Stimulated activated CD4-positive, alpha-beta T cell treated with anti-CD3 and anti-CD28 coated beads, Interleukin-4, amount 100 ng/mL, for 4 hours (primary cell): ENCODE measurements around the gene MBD3L5.
"Not testable (repeated sequence)": the region's sequence is repeated elsewhere in the genome, so short reads cannot be mapped to it uniquely, and the experiment has no call there.

ENCODE experiments used
- DNase-seq, 2 experiments: peaks; one replicate each; pipeline ENCODE4 v3.0.0-alpha.2; 2020

Gene MBD3L5

GRCh38 chr19:7054635-7055368 is 24.4 kb downstream of the MBD3L5 start:
- not testable (repeated sequence) for DNase-seq

- not testable (repeated sequence) for DNase-seq
Measured at GRCh38 chr19:7055679-7056078, 25.3 kb downstream of the MBD3L5 start.

GRCh38 chr19:7056371-7056770 is 26.0 kb downstream of the MBD3L5 start:
- DNase-seq, result not testable (repeated sequence)

- not testable (repeated sequence) for DNase-seq
Measured at GRCh38 chr19:7058576-7058975, 28.2 kb downstream of the MBD3L5 start, which contains the start of gene MBD3L3. Gene MBD3L3 (minus strand): TSS chr19:7058676. CDS start chr19:7058605, 71 bp downstream.

DNA sequence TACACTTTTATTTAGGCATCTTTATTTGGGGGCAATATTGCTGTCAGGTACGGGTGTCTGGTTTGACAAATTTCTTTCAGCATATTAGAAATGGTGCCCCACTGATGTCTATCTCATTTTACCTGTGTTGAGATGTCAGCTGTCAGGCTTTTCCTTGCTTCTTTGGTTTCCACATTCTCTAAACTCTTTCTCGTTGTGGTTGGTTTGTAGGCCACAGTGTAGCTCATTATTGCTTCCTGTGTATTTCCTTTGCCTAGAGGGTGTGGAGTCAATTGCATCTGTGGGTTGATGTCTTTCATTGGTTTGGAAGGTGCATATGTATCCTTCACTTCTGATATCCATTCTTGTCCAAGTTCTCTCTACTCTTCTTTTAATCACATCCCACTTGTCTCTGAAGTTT is 29.6 kb downstream of the MBD3L5 start:
- DNase-seq, result not testable (repeated sequence)

DNA sequence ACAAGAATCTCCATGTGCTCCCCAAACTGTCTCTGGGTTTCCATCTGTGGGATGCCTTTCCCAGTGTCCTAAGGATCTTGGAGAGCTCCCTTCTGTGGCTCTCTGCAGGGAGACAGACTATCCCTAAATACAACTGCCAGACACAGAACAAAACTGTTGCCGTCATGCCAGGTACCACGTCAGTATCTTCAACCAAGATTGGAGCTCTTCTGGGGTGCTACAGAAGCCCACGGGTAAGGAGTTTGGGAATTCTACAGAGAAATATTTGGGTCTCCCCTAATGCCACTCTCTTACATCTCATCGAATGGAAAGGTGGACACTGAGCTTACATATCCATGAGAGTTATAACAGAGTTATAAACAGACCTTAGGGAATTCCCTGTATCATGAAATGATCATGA is 33.0 kb downstream of the MBD3L5 start:
- DNase-seq, result no peak

DNA sequence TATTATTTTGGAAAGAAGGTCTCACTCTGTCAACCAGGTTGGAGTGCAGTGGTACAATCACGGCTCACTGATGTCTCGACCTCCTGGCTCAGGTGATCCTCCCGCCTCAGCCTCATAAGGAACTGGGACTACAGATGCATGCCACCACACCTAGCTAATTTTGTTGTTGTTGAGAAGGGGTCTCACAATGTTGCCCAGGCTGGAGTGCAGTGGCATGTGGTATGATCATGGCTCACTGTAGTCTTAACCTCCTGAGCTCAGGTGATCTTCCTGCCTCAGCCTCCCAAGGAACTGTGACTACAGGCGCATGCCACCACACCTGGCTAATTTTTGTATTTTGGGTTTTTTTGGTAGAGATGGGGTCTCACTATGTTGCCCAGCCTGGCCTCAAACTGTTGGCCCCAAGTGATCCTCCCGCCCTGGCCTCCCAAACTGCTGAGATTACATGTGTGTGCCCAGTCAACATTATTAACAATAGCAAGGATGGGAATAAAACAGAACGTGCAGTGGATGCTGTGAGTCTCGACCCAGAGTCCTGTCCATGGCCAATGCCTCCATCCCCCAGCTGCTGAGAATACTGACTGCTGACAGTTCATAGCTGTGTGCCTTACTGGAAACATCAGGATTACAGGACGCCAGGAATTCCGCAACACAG is 33.5 kb downstream of the MBD3L5 start:
- no peak for DNase-seq

GRCh38 chr19:7067122-7067521 is 36.7 kb downstream of the MBD3L5 start:
- not testable (repeated sequence) for DNase-seq

DNA sequence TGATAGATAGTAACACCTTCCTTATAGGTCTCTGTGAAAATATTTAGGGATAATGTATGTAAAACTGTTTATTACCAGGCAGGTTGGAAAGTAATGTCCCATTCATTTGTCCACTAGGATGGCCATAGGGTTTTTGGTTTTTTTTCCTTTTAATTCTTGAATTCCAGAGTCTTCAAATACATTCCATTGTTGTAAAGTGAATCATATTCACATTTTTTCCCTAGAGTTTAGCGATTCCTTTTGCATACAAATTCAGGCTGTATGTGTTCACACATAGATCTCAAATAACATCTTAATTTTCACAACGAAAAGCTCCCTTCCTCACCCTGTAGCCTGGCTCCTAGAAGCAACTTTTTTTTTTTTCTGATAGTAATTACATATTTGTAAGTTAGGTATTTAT is 37.3 kb downstream of the MBD3L5 start:
- DNase-seq, result no peak

DNA sequence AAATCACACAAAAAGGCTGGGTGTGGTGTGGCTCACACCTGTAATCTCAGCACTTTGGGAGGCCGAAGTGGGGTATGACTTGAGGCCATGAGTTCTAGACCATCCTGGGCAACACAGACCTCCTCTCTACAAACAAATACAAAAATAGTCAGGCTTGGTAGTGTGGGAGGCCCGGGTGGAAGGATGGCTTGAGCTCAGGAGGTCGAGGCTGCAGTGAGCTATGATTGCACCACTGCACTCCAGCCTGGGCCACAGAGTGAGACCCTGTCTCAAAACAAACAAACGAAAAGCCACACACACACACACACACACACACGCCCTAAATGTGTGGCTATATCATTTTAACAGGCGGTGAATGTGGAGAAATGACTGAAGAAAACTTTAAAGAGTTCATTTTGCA is 38.2 kb downstream of the MBD3L5 start:
- no peak for DNase-seq

DNA sequence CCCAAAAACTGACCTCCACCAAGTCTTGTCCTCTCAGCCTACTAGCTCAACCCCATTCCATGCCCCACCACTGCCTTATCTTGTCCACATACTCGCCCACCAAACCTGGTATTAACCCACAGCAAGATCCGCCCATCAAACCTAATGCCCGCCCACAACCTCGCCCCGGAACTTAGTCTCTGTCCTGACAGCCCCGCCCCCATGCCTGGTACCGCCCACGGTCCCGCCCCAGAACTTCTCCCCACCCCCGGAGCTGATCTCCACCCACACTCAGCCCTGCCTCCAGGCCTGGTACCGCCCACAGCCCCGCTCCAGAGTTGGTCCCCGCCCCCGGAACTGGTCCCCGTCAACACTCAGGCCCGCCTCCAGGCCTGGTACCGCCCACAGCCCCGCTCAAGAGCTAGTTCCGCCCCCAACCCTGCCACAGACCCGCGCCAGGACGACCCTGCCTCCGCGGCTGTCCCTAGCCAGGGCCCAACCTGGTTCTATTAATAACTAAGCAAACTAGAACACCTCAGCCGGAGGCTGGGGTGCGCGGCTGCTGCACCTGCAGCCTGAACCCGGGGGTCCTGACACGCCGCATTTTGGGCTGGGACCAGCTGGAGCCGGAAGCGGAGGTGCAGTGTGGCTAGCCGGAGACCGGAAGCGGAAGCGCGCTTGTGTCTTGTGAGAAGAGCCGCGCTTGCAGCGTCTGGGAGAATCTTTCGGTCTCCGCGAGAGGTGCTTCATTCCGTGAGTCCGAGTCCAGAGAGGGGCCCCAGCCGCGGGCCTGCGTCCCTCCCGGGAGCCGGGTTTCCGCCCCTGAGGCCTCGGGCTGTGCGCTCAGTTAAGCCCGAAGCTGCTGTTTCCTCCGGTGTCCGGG is 38.9 kb downstream of the MBD3L5 start, which contains the start of gene ZNF557:
Gene ZNF557 (plus strand): TSS at position 662 of the 862 bp plus-strand sequence. CDS start 5,372 bp downstream, outside the sequence.
- DNase-seq, result peak; percentile 99

- DNase-seq, result no peak
Measured at GRCh38 chr19:7069904-7070226, 39.5 kb downstream of the MBD3L5 start.

- DNase-seq, result no peak
Measured at GRCh38 chr19:7072541-7072940, 42.2 kb downstream of the MBD3L5 start.

DNA sequence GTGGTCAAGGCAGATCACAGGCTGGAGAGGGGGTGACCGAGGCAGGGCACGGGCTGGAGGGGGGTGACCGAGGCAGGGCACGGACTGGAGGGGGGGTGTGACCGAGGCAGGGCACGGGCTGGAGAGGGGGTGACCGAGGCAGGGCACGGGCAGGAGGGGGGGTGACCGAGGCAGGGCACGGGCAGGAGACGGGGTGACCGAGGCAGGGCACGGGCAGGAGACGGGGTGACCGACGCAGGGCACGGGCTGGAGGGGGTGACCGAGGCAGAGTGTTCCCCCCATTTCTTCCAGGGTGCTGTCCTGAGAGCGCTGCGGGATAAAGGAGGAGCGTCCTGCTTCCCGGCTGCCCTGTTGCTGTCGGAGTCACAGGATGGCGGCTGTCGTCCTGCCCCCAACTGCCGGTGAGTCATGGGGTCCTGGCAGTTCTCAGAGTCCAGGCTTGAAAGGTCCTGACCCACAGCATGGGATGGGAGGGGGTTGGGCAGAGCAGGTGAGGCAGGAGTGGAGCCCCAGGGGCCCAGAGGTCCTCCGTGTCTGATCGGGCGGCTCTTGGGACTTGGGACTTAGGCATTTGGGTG is 44.4 kb downstream of the MBD3L5 start:
- DNase-seq, result no peak

DNA sequence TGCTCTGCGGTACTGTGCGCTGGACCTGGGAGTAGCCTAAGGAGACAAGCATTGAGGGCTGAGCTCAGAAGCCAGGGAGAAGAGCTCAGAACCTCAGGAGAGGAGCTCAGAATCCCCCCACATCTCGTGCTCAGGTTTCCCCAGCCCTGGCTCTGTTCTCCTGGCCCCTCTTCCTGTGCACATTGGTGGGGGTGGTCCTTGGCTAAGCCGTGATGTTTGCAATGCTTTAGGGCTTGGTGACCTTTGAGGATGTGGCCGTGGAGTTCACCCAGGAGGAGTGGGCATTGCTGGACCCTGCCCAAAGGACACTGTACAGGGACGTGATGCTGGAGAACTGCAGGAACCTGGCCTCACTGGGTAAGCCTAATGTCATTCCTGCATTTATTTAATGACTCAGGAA is 45.8 kb downstream of the MBD3L5 start:
- DNase-seq, result no peak

GRCh38 chr19:7078008-7078407 is 47.6 kb downstream of the MBD3L5 start:
- DNase-seq, result no peak
